ENCODE results near the gene TTC7B.
"Not testable (repeated sequence)": the region's sequence is repeated elsewhere in the genome, so short reads cannot be mapped to it uniquely, and the experiment has no call there.

TTC7B gene, protein sequence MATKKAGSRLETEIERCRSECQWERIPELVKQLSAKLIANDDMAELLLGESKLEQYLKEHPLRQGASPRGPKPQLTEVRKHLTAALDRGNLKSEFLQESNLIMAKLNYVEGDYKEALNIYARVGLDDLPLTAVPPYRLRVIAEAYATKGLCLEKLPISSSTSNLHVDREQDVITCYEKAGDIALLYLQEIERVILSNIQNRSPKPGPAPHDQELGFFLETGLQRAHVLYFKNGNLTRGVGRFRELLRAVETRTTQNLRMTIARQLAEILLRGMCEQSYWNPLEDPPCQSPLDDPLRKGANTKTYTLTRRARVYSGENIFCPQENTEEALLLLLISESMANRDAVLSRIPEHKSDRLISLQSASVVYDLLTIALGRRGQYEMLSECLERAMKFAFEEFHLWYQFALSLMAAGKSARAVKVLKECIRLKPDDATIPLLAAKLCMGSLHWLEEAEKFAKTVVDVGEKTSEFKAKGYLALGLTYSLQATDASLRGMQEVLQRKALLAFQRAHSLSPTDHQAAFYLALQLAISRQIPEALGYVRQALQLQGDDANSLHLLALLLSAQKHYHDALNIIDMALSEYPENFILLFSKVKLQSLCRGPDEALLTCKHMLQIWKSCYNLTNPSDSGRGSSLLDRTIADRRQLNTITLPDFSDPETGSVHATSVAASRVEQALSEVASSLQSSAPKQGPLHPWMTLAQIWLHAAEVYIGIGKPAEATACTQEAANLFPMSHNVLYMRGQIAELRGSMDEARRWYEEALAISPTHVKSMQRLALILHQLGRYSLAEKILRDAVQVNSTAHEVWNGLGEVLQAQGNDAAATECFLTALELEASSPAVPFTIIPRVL

DNA sequence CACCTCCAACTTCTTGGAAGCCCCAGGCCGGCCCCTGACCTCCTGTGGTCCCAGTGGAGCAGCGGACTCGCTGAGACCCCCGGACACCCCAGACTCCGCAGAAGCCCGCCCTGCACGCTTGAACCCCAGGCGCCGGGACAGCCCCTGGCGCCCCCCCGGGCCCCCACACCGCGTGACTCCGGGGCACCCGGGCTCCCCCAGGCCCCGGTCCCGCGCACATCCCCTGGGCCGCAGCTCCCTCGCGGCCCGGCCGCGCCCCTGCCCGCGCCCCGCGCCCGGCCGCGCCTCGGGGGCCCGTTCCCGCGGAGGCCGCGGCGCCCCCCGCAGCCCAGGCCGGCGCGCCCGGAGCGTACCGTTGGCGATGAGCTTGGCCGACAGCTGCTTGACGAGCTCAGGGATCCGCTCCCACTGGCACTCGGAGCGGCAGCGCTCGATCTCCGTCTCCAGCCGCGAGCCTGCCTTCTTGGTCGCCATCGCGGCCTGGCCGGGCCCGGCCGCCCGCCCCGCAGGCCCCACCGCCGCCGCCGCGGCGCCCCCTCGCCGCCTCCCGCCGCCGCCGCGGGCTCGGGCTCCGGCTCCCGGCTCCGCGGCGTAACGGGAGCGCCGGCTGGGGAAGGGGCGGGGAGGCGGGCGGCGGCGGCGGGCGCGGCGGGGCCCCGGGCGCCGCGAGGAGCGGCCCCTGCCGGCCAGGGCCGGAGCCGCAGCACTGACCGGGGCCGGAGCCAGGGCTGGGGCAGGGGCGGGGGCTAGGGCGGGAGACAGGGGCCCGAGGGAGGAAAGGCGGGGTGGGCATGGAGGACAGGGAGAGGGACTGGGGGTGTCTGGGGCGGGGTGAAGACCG lies at the start of gene TTC7B:
TTC7B (minus strand) TSS at position 609 of the 841 bp plus-strand sequence; CDS start at position 474, 135 bp downstream.
- DNase-seq (ENCODE audit: low spot score), result peak; percentile 69

DNA sequence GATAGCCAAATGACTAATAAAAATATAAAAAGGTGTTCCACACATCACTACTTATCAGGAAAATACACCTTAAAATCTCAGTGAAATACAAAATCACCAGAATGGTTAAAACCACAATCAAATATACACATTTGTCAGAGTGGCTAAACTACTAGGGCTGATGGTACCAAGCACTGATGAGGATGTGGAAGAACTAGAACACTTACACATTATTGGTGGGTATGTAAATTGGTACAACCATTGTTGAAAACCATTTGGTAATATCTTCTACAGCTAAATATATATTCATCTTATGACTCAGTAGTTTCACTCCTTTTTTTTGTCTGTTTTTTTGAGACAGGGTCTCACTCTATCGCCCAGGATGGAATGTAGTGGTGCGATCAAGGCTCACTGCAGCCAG lies 48.5 kb upstream of the TTC7B start:
- DNase-seq (ENCODE audit: low spot score), result no peak

DNA sequence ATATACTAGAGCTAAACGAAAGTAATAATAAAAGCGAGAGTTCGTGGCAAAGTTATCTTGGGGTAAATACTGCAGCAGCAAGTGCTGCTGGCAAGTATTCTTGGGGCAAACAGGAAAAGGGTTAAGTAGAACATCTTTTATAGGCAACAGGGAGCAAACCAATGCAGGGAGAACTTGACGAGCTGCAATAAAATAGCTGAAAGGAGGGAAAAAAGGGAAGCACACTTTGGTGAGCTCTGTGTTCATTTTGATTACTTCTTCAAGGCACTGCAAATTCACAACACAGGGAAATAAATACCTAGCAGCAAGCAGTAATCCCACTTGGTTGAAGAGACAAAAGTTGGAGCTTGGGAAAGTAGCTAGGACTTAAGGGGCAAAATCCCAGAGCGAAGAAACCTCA lies 42.3 kb upstream of the TTC7B start:
- DNase-seq (ENCODE audit: low spot score), result no peak

DNA sequence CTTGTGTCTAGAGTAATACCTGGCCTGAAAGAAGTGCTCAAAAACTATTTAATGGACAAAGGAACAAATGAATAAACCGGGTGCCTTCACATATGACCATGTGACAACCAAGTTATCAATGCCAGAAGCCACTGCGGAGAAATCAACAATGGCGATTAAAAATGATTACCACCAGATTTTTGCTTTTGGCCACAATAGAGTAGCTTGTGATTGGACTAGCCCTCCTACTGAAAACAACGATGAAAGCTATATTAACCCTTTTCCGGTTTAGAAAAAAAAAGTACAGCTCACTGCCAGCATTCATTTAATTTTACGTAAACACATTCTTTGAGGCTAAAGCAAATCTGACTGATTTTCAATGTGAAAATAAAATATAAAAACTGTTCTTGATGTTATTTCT lies 41.6 kb upstream of the TTC7B start:
- DNase-seq (ENCODE audit: low spot score), result peak; percentile 60

DNA sequence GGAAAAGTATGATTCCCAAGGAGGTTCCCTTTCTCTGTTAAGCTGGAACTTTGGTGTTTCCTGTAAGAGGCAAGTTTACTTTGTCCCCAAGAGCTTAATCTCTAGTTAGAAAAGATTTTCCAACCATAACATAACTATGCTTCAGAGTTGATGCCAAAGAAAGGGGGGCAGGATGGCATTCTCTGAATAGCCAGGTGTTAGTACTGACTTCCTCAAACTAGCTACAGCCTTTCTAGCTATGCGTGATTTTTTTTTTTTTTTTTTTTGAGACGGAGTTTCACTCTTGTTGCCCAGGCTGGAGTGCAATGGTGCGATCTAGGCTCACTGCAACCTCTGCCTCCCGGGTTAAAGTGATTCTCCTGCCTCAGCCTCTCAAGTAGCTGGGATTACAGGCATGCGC lies 39.9 kb upstream of the TTC7B start:
- DNase-seq (ENCODE audit: low spot score), result not testable (repeated sequence)

DNA sequence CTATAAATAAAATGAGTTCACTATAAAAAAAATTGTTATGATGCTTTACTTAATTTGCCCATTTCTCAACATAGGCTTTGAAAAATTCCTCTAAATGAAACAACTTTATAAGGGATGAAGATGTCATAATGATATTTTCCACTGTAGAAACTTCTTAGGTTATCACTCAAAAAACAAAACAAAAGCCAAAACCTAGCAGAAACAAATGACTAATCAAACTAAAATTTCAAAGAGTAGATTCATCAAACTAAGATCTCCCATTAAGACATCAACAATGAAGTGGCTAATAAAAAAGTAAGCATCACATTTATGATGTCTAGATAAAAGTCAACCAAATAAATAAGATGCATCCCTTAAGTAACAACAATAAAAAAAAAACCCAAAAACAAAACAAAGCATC lies 36.9 kb upstream of the TTC7B start:
- no peak for DNase-seq (ENCODE audit: low spot score)

DNA sequence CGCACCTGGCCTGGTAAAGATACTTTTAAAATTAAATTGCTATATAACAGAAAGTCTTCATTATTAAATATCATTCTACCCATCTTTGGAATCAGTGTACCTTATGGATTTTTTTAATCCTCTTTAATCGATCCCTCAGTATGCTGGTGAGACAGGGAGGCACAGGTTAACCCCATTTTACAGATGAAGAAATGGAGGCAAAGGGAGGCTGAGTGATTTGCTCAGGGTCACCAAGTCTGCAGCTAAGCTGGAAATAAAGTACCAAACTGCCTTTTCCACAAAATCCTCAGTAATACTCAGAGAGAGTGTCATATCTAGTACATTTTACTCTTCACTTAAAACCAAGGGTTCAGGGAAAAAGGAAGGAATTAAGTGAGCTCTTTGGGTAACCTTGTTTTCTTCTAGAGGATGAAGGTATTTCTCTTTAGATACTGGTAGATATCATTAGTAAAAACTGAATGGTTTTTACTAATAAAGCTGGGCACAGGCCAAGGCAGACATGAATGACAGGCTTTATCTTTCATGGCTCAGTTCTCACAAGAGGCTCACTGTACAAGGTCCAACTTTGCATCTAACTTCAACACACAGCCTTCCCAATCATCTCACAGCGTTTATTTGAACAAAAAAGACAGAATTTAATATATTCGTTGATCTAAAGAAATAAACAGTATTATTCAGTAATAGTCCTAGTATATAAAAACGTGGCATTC lies 35.3 kb upstream of the TTC7B start:
- peak; percentile 86 for DNase-seq (ENCODE audit: low spot score)

DNA sequence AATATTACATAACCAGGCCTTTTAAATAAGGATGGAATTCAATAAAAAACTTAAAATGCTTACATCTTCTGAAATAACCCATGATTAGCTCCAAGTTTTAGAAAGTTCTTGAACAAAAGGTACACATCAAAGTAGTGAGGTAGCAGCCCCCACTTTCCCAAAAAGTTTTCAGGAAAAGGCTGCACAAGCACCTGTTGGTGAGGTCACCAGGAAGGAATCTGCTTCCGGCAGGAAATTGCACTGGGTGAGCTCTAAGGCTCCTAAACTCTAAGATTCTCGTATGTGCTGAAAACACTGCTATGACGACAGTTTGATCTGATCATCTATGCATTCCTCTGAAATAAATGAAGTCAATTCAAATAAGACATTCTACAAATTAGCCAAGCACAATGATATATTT lies 34.3 kb upstream of the TTC7B start:
- peak; percentile 47 for DNase-seq (ENCODE audit: low spot score)

DNA sequence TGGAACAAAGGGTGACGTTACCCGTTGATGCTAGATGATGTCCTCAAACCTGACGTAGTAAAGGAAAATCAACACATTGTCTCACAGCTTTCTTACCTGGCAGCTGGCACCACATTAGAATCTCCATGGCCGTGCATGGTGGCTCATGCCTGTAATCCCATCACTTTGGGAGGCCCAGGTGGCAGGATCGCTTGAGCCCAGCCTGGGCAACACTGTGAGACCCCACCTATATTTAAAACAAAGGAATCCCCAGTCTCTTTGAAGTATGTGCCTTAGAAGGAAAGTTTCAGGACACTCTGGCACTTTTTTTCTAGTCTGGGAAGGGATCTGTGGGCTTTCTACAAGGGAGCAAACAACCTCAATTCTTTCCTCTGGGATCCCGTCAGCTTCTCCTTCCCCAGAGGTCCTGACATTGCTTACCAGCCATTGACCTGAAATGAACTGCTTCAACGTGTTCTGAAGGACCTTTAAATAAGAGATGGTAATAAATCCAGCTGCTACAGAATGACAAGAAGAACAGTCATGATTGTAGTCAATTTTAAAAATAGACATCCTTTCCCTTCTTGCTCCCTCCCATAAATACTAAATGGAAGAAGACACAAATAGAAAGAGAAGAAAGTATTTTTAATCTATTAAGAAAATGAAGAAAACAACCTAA lies 33.7 kb upstream of the TTC7B start:
- no peak for DNase-seq (ENCODE audit: low spot score)

DNA sequence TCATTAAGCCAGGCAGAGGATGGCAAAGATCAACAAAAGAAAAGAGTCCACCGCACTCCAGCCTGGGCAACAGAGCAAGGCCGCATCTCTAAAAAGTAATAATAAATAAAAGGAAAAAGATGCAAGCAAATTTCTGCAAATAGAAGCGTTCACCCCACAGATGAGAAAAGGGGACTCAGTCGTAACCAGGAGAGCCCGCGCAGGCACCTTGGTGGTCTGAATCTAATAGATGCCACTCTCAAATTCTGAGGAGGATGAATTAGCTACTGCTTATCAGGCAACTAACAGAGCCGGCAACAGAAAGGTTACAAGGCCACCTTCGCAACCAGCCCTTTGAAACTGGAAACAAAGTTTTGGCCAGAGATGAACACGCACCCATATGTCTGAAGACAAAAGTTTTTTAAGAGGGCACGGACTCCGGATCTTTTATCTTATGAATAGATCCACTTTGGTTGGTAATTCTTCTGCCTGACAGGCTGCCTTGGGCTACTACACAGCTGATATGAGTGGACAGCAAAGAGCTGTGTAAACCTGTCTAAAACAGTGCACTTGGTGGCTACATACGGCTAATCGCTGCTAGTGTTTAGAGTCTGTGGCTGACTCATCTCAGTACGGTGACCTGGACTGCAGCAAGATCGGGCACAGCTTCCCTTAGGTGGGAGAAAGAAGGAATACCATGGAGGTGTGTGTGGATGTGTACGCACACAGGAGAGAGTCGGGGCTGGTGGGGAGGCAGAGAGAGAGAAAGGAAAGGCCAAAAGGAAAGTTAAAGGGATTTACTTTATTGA lies 32.9 kb upstream of the TTC7B start:
- no peak for DNase-seq (ENCODE audit: low spot score)

DNA sequence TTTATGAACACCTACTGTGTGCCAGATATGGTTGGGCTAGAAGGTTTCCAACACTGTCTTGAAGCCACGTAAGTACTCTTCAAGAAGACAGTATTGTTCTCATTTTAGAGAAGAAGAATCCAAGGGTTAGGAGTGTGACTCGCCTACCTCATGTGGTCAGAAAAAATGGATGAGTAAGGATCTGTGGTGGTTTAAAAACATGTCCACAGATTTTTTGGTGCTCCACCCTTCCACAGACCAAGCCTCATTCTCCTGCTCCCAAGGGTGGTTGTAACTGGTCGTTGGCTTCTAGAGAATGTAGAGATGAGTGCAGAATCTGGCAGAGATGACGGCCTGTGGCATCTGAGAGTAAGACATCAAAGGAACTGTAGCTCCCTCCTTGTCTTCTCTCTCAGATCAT lies 30.3 kb upstream of the TTC7B start:
- no peak for DNase-seq (ENCODE audit: low spot score)

DNA sequence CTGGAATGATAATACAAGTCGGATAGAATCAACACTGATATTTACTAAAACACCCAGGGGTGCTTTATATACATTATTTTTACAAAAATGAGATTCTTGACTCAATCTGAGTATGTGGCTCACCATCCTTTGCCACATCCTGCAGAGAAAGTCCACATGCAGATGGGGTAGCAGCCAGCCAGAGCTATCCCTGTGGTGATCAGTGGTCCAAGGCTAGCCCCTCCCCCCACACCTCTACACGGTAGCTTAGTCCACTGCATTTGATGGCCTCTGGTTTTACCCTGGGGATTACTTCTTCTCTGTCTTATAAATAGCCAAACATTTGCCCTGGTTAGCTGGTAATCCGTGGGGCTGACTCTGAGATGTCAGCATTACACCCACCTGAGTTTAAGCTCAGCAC lies 28.1 kb upstream of the TTC7B start:
- no peak for DNase-seq (ENCODE audit: low spot score)

DNA sequence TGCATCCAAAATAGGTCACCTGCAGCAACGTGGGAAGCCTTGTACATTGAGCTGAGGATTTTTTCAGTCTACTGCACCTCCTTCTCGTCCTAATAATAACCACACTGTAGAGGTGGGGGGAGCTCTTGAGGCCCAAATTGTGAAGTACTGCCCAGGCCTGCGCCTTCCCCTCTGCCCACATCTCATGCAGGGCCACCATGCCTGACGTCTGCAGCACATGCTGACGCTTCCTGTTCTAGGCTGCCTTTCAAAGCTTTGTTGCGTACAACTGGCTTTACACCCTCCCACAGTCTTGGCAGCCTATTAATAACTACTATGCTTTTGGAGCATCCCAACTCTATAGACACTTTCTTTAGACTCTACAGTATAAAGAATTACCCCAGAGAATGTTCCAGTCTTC lies 26.5 kb upstream of the TTC7B start:
- no peak for DNase-seq (ENCODE audit: low spot score)

DNA sequence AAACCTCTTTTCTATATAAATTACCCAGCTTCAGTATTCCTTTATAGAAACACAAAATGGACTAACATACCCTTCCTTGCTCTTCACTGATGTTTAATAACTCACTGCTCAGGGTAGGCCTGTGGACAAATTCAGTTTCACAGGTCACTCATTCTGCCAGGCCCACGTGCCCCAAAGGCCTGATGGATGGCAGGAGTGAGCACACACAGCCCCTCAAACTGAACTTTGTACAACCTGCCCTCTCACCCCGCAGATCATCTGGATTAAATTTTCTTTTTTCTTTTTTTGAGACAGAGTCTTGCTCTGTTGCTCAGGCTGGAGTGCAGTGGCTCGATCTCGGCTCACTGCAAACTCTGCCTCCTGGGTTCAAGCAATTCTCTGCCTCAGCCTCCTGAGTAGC lies 24.4 kb upstream of the TTC7B start:
- not testable (repeated sequence) for DNase-seq (ENCODE audit: low spot score)

DNA sequence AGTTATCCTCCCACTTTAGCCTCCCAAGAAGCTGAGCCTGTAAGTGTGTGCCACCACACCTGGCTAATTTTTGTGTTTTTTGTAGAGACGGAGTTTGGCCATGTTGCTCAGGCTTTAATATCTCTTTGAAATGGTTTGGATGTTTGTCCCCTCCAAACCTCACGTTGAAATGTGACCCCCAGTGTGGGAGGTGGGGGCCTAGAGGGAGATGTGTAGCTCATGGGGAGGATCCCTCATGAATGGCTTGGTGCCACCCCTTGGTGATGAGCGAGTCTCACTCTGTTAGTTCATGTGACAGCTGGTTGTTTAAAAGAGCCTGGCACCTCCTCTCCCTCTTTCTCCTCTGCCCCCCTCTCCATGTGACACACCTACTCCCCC lies 23.6 kb upstream of the TTC7B start:
- no peak for DNase-seq (ENCODE audit: low spot score)

DNA sequence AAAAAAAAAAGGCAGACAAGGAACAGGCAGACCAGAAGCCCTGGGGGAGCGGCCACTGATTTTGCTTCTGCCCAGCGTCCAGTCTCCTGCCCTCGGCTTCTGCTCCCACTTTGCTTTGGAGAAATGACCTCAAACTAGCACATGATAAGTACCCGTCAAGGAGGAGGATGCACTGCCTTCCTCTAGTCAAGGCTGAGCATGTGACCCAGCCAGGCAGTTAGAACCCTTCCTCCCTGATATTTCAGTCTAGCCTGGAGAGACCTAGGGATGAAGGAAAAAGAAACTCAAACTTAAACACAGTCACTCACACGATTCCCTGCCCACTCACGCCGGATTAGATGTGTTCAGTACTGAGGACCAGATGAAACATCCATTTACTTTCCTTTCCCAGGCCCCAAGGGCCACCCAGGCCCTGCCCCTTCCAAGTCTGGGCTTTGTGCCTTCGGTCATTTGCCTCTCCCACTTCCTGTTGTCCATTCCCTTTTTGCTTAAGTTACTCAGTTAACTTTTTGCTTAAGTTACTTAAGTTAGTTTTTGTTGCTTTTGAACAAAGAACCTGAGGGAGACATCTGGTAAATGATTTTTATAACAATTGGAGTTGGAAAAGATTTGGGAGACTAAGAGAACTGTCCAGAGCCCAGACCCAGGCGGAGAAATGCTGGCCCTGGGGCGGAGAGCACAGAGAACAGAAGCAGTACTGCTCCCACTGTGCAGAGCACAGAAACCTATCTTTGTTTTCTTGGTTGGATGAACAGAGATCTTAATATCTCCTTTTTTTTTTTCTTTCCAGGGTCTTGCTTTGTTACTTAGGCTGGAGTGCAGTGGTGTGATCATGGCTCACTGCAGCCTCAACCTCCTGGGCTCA lies 23.0 kb upstream of the TTC7B start:
- DNase-seq (ENCODE audit: low spot score), result peak; percentile 33

DNA sequence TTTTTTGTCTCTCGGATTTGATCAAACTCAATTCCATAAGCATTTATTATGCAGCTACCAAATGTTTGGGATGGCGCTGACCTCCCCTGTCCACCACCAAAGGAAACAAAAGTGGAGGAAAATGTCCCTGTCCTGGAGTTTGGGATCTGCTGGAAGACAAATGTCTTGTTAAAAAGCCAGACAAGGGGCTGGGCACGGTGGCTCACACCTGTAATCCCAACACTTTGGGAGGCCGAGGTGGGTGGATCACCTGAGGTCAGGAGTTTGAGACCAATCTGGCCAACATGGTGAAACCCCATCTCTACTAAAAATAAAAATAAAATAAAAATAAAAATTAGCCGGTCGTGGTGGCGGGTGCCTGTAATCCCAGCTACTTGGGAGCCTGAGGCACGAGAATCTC lies 22.3 kb upstream of the TTC7B start:
- DNase-seq (ENCODE audit: low spot score), result not testable (repeated sequence)

DNA sequence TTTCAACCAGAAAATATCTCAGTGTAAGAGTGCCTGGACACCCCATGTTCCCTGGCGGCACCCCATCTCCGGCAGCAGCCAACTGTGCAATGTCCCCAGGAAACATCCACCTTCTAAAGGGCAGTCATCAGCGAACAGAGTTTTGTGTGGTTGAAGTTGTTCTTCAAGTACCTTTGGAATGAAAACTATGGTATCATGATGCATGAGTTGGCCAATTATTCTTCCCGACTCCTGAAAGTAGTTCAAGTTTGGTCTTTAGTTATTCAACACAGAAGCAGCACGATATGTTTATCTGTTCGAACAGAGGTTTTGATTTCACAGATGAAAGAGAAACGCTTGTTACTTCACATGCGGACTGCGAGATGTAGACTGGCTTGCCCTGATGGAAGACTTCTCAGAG lies 21.1 kb upstream of the TTC7B start:
- no peak for DNase-seq (ENCODE audit: low spot score)

DNA sequence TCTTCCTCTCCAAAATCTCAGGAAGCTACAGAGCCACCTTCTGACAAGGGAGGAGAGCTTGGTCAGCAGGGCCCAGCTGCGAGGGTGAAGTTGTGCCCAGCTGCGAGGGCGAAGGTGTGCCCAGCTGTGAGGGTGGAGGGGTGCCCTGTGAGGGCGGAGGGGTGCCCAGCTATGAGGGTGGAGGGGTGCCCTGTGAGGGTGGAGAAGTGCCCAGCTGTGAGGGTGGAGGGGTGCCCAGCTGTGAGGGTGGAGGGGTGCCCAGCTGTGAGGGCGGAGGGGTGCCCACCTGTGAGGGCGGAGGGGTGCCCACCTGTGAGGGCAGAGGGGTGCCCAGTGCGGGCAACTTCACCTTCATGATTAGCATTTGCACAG lies 20.4 kb upstream of the TTC7B start:
- no peak for DNase-seq (ENCODE audit: low spot score)

DNA sequence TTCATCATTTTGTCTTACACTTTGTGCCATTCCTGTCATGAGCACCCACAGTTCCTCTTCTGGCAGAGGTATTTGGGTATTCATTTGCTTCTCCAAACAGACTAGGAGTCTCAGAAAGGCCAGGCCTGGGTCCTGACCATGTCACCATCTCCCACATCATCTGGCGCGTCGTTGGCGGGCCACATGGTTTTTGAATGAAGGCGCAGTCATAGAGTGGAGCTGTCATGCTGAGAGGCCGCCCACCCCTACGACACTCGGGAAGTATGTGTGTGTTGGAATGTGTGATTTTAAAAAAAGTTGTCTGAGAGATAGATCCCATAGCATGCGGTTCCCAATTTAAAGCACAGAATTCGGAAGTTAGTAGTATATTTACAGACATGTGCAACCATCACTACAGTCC lies 15.6 kb upstream of the TTC7B start:
- no peak for DNase-seq (ENCODE audit: low spot score)
